HEK293 (cell line): Measurements from ENCODE around the gene RNF223.

ENCODE experiments used
- CTCF ChIA-PET: fragments of 350-600 bp; formaldehyde crosslinking; extraction: SDS; loops from one replicate; lab custom pipeline; 2021; ENCODE audit warnings: antibody characterized with exemption; lab: Yijun Ruan, JAX
- POLR2A ChIA-PET: fragments of 300-600 bp; formaldehyde crosslinking; extraction: SDS; loops from one replicate; lab custom pipeline; 2020; ENCODE audit warnings: antibody characterized with exemption, inconsistent platforms; lab: Yijun Ruan, JAX
- H3K27ac ChIP-seq: fragments of 200-500 bp; sonication (Bioruptor generic); 2 replicates; pipeline ENCODE4 v1.5.1; 2014; ENCODE audit warnings: low read depth, low read length, control low read depth, inconsistent platforms; ENCODE audit errors: extremely low read depth
- H3K36me3 ChIP-seq, 2 experiments: fragments of 200-500 bp in 1 of 2; sonication (Bioruptor generic) in 1 of 2; 1 replicate in 1 of 2; 2 replicates in 1 of 2; pipeline ENCODE4 v1.5.1; 2014 to 2017; ENCODE audit warnings: inconsistent platforms in 2 of 2, low read length in 2 of 2; ENCODE audit not compliant: control insufficient read depth in 2 of 2, insufficient read depth in 1 of 2
- H3K4me1 ChIP-seq: fragments of 200-500 bp; sonication (Bioruptor generic); 2 replicates; pipeline ENCODE4 v1.5.1; 2014; ENCODE audit warnings: mild to moderate bottlenecking, low read length, inconsistent platforms; ENCODE audit not compliant: control insufficient read depth, insufficient read depth
- H3K4me3 ChIP-seq: 2 replicates; pipeline ENCODE4 v1.5.1; 2011; ENCODE audit warnings: low read depth, mild to moderate bottlenecking, control low read depth, low read length, moderate library complexity
- H3K9me3 ChIP-seq: fragments of 200-500 bp; sonication (Bioruptor generic); 2 replicates; pipeline ENCODE4 v1.5.1; 2014; ENCODE audit warnings: low read depth, low read length, inconsistent platforms; ENCODE audit not compliant: control insufficient read depth, insufficient read depth
- REPIN1 ChIP-seq: fragments of 450-650 bp; formaldehyde crosslinking; IDR thresholded peaks from 2 replicates; pipeline ENCODE4 v1.5.1; 2017; ENCODE audit warnings: missing biosample characterization, missing genetic modification characterization, low read depth
- SP3 ChIP-seq: fragments of 450-650 bp; formaldehyde crosslinking; IDR thresholded peaks from 2 replicates; pipeline ENCODE4 v1.5.1; 2016; ENCODE audit warnings: missing biosample characterization, missing genetic modification characterization
- ZBTB1 ChIP-seq: fragments of 450-650 bp; formaldehyde crosslinking; IDR thresholded peaks from 2 replicates; pipeline ENCODE4 v1.5.1; 2016; ENCODE audit warnings: missing biosample characterization, missing genetic modification characterization
- ZBTB7A ChIP-seq: fragments of 450-650 bp; formaldehyde crosslinking; IDR thresholded peaks from 2 replicates; pipeline ENCODE4 v1.5.1; 2016; ENCODE audit warnings: low read depth, missing biosample characterization, missing genetic modification characterization
- ZFP3 ChIP-seq: fragments of 450-650 bp; formaldehyde crosslinking; IDR thresholded peaks from 2 replicates; pipeline ENCODE4 v1.5.1; 2016; ENCODE audit warnings: low read depth, missing biosample characterization, missing genetic modification characterization
- ZFP41 ChIP-seq: fragments of 450-650 bp; formaldehyde crosslinking; IDR thresholded peaks from 2 replicates; pipeline ENCODE4 v1.5.1; 2016; ENCODE audit warnings: missing biosample characterization, missing genetic modification characterization, borderline replicate concordance
- ZNF169 ChIP-seq: fragments of 450-650 bp; formaldehyde crosslinking; IDR thresholded peaks from 2 replicates; pipeline ENCODE4 v1.5.1; 2016; ENCODE audit warnings: missing biosample characterization, missing genetic modification characterization
- ZNF175 ChIP-seq: fragments of 450-650 bp; formaldehyde crosslinking; IDR thresholded peaks from 2 replicates; pipeline ENCODE4 v1.5.1; 2016; ENCODE audit warnings: missing biosample characterization, missing genetic modification characterization
- ZNF266 ChIP-seq: fragments of 450-650 bp; formaldehyde crosslinking; IDR thresholded peaks from 2 replicates; pipeline ENCODE4 v1.5.1; 2016; ENCODE audit warnings: missing biosample characterization, missing genetic modification characterization, low read depth
- ZNF366 ChIP-seq: fragments of 450-650 bp; formaldehyde crosslinking; conservative IDR thresholded peaks from 2 replicates; pipeline ENCODE4 v1.5.1; 2016; ENCODE audit warnings: missing biosample characterization, missing genetic modification characterization
- ZNF398 ChIP-seq: fragments of 450-650 bp; formaldehyde crosslinking; IDR thresholded peaks from 2 replicates; pipeline ENCODE4 v1.5.1; 2017; ENCODE audit warnings: missing biosample characterization, missing genetic modification characterization
- ZNF423 ChIP-seq: fragments of 450-650 bp; formaldehyde crosslinking; IDR thresholded peaks from 2 replicates; pipeline ENCODE4 v1.5.1; 2016; ENCODE audit warnings: missing biosample characterization, missing genetic modification characterization
- ZNF521 ChIP-seq: fragments of 450-650 bp; formaldehyde crosslinking; IDR thresholded peaks from 2 replicates; pipeline ENCODE4 v1.5.1; 2017; ENCODE audit warnings: missing biosample characterization, mild to moderate bottlenecking, missing genetic modification characterization
- ZNF548 ChIP-seq: fragments of 450-650 bp; formaldehyde crosslinking; IDR thresholded peaks from 2 replicates; pipeline ENCODE4 v1.5.1; 2016; ENCODE audit warnings: missing biosample characterization, missing genetic modification characterization
- ZNF549 ChIP-seq: fragments of 450-650 bp; IDR thresholded peaks from 2 replicates; pipeline ENCODE4 v1.5.1; 2018; ENCODE audit warnings: missing biosample characterization, missing genetic modification characterization, mild to moderate bottlenecking, inconsistent platforms, moderate library complexity
- ZNF621 ChIP-seq: fragments of 450-650 bp; formaldehyde crosslinking; IDR thresholded peaks from 2 replicates; pipeline ENCODE4 v1.5.1; 2017; ENCODE audit warnings: missing biosample characterization, missing genetic modification characterization
- ZNF664 ChIP-seq: fragments of 450-650 bp; formaldehyde crosslinking; IDR thresholded peaks from 2 replicates; pipeline ENCODE4 v1.5.1; 2016; ENCODE audit warnings: missing biosample characterization, missing genetic modification characterization
- TF ChIP-seq, protein P1 (sequence below): fragments of 450-650 bp; formaldehyde crosslinking; IDR thresholded peaks from 2 replicates; pipeline ENCODE4 v1.5.1; 2016; ENCODE audit warnings: missing biosample characterization, missing genetic modification characterization
- TF ChIP-seq, protein P2 (sequence below): fragments of 450-650 bp; formaldehyde crosslinking; IDR thresholded peaks from 2 replicates; pipeline ENCODE4 v1.5.1; 2016; ENCODE audit warnings: missing biosample characterization, missing genetic modification characterization
- TF ChIP-seq, protein P3 (sequence below): fragments of 450-650 bp; formaldehyde crosslinking; IDR thresholded peaks from 2 replicates; pipeline ENCODE4 v1.5.1; 2017; ENCODE audit warnings: missing biosample characterization, missing genetic modification characterization

The RNF223 gene

GRCh38 chr1:1022302-1023009 lies 51.6 kb downstream of the RNF223 start:
- no peak overlapping the region for H3K4me3 ChIP-seq
- no peaks in the 10 kb centered on the region for H3K9me3 ChIP-seq
- H3K4me1 ChIP-seq: peaks cover 3% of the 10 kb centered on the region; the same call in 1 of the 2 replicates
- ChIA-PET CTCF (interaction anchor here (0.5 to 2.4 kb wide), 5 partner anchors 29 to 80 kb away, joined by 3 to 8 read pairs (median 4); no protein-coding TSS in a partner anchor), POLR2A (interaction anchor here (0.6 to 1.0 kb wide), 3 partner anchors 18 to 117 kb away, joined by 3 to 11 read pairs (median 6); no protein-coding TSS in a partner anchor)
- H3K27ac ChIP-seq: no peak overlapping the region
- H3K36me3 ChIP-seq: peaks cover 0 to 44% of the 10 kb centered on the region in 2 experiments; a peak in 1 of 3 replicates
- TF ChIP-seq REPIN1 (tag by site-specific recombination) (no peak), ZNF169 (tag by site-specific recombination) (no peak), ZNF366 (tag by site-specific recombination) (no peak), ZBTB1 (tag by site-specific recombination) (no peak), ZNF621 (no peak), ZFP3 (no peak), ZNF664 (no peak), ZBTB7A (tag by site-specific recombination) (no peak), ZNF548 (tag by site-specific recombination) (no peak), ZNF423 (tag by site-specific recombination) (no peak)
- TF ChIP-seq, protein P1, sequence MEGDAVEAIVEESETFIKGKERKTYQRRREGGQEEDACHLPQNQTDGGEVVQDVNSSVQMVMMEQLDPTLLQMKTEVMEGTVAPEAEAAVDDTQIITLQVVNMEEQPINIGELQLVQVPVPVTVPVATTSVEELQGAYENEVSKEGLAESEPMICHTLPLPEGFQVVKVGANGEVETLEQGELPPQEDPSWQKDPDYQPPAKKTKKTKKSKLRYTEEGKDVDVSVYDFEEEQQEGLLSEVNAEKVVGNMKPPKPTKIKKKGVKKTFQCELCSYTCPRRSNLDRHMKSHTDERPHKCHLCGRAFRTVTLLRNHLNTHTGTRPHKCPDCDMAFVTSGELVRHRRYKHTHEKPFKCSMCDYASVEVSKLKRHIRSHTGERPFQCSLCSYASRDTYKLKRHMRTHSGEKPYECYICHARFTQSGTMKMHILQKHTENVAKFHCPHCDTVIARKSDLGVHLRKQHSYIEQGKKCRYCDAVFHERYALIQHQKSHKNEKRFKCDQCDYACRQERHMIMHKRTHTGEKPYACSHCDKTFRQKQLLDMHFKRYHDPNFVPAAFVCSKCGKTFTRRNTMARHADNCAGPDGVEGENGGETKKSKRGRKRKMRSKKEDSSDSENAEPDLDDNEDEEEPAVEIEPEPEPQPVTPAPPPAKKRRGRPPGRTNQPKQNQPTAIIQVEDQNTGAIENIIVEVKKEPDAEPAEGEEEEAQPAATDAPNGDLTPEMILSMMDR: no peak

DNA sequence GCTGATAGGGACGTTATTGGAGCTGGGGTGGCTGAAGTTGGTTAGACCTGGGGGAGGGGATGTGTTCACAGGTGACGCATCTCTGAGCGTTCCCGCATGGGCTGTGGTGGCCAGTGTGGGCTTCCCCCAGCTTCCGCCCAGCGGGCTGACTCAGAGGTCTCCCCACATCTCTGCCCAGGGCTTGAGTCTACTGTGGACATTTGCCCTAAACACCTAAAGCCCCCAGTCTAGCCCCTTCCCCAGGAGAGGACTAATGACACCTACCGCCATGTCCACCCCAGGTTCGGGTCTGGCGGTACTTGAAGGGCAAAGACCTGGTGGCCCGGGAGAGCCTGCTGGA lies 52.2 kb downstream of the RNF223 start:
- ChIA-PET POLR2A (interaction anchor here (0.7 to 5.6 kb wide), 3 partner anchors 18 to 37 kb away, joined by 3 to 44 read pairs (median 11); partner anchors contain the start of gene HES4), CTCF (interaction anchor here (0.6 to 2.4 kb wide), 5 partner anchors 19 to 80 kb away, joined by 4 to 8 read pairs (median 4); no protein-coding TSS in a partner anchor)
- H3K36me3 ChIP-seq: peaks cover 0 to 39% of the 10 kb centered on the region in 2 experiments; a peak in 1 of 3 replicates
- TF ChIP-seq, protein P2, sequence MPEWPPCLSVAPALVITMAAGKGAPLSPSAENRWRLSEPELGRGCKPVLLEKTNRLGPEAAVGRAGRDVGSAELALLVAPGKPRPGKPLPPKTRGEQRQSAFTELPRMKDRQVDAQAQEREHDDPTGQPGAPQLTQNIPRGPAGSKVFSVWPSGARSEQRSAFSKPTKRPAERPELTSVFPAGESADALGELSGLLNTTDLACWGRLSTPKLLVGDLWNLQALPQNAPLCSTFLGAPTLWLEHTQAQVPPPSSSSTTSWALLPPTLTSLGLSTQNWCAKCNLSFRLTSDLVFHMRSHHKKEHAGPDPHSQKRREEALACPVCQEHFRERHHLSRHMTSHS (tag by site-specific recombination): no peak
- TF ChIP-seq, protein P3, sequence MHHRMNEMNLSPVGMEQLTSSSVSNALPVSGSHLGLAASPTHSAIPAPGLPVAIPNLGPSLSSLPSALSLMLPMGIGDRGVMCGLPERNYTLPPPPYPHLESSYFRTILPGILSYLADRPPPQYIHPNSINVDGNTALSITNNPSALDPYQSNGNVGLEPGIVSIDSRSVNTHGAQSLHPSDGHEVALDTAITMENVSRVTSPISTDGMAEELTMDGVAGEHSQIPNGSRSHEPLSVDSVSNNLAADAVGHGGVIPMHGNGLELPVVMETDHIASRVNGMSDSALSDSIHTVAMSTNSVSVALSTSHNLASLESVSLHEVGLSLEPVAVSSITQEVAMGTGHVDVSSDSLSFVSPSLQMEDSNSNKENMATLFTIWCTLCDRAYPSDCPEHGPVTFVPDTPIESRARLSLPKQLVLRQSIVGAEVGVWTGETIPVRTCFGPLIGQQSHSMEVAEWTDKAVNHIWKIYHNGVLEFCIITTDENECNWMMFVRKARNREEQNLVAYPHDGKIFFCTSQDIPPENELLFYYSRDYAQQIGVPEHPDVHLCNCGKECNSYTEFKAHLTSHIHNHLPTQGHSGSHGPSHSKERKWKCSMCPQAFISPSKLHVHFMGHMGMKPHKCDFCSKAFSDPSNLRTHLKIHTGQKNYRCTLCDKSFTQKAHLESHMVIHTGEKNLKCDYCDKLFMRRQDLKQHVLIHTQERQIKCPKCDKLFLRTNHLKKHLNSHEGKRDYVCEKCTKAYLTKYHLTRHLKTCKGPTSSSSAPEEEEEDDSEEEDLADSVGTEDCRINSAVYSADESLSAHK: no peak
- TF ChIP-seq ZNF521 (tag by site-specific recombination): no peak
- TF ChIP-seq ZNF549 (tag by site-specific recombination): no peak
- TF ChIP-seq ZNF175 (tag by site-specific recombination): no peak
- no peak for TF ChIP-seq ZNF398 (tag by site-specific recombination)
- no peak for TF ChIP-seq SP3
- TF ChIP-seq ZNF266 (tag by site-specific recombination): no peak
- no peak for TF ChIP-seq ZFP41 (tag by site-specific recombination)
- TF ChIP-seq, all 188 proteins: peak for 0
- no peaks in the 10 kb centered on the region for H3K9me3 ChIP-seq
- H3K4me3 ChIP-seq: no peak overlapping the region
- H3K27ac ChIP-seq: no peak overlapping the region
- H3K4me1 ChIP-seq: peaks cover 3% of the 10 kb centered on the region; the same call in 1 of the 2 replicates
